Measurements from ENCODE around the gene ST7L. TPM values are rescaled to one million over a fixed set of nuclear protein-coding genes. Genes with fewer than 3 reads are reported as not detected.
A peak's percentile ranks its signal among the peaks of the same experiment; 100 is the strongest.
"Not testable (repeated sequence)": the region's sequence is repeated elsewhere in the genome, so short reads cannot be mapped to it uniquely, and the experiment has no call there.

ST7L gene
- total RNA-seq (2014; rRNA removed; shearing (Covaris generic)), result 32.7 and 49.6 TPM in 2 replicates

GRCh38 chr1:112618721-112619517, at the start of gene ST7L:
ST7L (minus strand) TSS chr1:112619141; CDS start chr1:112619113, 28 bp downstream.
- DNase-seq (ENCODE audit: low read depth), result peak; percentile 83

GRCh38 chr1:112666946-112667345, 48.0 kb upstream of the ST7L start:
- DNase-seq (ENCODE audit: low read depth), result no peak

DNA sequence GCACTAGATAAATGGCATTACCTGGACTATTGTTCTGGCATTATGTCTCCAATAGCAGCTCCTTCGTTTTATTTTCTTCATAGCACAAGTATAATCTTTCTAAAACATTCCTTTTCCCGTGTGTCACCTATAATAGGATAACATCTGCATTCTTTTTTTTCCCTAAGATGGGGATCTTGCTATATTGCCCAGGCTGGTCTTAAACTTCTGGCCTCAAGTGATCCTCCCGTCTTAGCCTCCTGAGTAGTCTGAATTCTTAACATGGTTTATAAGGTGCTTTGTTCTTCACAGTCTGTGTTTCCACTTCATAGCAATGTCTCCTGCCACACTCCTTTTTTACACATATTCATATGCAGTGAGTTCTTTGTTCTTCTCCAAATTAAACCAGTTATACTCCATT, 46.9 kb upstream of the ST7L start:
- no peak for DNase-seq (ENCODE audit: low read depth)

GRCh38 chr1:112651205-112651604, 32.3 kb upstream of the ST7L start:
- DNase-seq (ENCODE audit: low read depth), result no peak

DNA sequence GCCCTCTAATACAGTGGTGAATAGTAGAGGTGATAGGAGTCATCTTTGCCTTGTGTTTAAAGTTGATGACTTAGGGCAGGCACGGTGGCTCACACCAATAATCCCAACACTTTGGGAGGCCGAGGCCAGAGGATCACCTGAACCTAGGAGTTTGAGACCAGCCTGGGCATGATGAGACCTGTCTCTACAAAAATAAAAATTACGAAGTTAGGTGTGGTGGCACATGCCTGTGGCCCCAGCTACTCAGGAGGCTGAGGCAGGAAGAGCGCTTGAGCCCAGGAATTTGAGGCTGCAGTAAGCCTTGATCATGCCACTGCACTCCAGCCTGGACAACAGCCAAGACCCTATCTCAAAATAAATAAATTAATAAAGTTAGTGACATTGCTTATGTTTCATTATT, 27.3 kb upstream of the ST7L start:
- DNase-seq (ENCODE audit: low read depth), result no peak

- DNase-seq (ENCODE audit: low read depth), result no peak
These were observed 24.1 kb upstream of the ST7L start for GRCh38 chr1:112643080-112643479.

GRCh38 chr1:112640437-112640836, 21.5 kb upstream of the ST7L start:
- not testable (repeated sequence) for DNase-seq (ENCODE audit: low read depth)

DNA sequence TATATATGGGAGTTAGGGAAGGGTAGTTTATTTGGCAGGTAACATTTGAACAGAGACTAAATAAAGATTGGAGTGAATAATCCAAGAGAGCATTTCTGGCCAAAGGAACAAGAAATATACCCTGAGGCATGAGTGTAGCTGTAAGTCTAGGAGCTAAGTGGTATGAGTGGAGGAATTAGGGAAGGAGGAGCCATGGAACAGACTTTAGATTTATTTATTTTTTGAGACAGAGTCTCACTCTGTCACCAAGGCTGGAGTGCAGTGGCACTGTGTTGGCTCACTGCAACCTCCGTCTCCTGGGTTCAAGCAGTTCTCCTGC, 19.1 kb upstream of the ST7L start:
- DNase-seq (ENCODE audit: low read depth), result peak; percentile 74

DNA sequence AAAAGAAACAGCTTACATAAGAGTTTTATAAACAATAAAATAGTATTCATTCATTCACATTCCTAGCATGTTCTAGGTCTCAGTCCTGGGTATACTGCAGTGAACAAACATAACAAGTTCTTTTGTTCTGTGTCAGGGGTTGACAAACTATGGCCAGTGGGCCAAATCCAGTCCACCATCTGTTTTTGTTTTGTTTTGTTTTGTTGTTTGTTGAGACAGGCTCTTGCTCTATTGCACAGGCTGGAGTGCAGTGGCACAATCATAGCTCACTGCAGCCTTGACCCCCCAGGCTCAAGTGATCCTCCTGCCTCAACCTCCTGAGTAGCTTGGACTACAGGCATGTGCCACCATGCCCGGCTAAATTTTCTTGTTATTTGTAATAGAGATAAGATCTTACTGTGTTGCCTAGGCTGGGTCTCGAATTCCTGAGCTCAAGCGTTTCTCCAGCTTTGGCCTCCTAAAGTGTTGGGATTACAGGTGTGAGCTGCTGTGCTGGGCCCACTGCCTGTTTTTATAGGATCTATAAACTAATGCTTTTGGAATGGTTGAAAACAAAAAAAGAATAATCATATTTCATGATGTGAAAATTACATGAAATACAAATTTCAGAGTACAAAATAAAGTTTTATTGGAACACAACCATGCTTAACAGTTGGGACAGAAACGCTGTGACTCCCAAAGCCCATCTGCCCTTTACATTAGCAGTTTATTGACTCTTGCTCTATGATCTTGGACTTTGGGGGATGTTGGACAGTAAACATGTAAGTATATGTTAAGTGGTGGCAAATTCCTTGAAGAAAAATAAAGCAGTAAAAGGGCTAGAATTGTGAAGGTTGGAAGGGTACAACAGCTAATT, 18.5 kb upstream of the ST7L start:
- peak; percentile 39 for DNase-seq (ENCODE audit: low read depth)

- no peak for DNase-seq (ENCODE audit: low read depth)
These were observed 17.8 kb upstream of the ST7L start for GRCh38 chr1:112636597-112637253.

DNA sequence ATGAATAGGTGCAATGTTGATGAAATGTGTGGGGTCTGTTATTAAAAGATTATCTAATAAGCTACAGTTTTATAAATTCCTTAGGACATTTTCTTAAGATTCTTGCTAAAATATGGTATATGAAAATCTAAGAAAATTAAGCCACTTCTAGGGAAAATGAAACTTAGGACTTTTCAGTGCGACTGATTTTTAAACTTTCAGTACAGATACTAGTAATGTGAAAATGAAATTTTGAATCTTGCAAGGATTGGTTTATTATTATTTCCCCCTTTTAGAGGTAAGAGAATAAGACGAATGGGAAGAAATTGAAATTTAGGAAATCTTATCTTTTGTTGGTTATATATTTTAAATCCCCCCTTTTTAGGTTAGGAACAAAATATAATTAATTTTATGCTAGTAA, 17.1 kb upstream of the ST7L start:
- DNase-seq (ENCODE audit: low read depth), result no peak

DNA sequence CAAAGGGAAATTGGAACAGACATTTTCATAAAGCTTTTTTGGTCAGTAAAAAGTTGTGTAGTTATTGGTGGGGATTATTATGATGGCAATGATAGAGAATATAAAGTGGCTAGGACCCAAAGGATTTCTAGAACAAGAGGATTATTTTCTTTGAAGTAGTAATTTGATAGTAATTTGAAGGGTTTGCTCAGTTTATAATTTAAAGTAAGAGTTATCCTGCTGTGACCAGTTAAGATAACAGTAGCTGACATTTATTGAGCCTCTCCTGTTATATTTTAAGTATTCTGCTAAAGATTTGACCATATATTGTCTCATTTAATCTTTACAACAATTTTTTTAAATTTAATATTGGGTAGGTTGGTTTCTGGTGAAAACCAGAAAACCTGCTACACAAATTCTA, 15.4 kb upstream of the ST7L start:
- no peak for DNase-seq (ENCODE audit: low read depth)

- DNase-seq (ENCODE audit: low read depth), result no peak
These were observed 14.7 kb upstream of the ST7L start for GRCh38 chr1:112633628-112634027.

DNA sequence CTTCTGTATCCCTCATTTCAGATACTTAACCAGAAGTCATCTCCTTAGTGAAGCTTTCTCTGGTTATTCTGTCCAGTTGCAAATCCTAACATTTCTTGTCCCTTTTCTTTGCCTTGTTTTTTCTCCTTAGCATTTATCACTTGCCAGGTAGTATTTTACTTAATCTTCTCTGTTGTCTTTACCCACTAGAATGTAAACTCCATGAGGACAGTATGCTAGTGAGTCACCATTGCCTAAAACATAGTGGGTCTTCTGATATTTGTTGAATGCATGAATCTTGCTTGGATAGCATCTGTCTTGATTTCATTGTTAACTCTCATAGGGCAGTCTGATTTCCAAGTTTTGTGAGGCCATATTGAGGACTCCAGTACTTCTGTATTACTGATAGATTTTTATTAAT, 10.3 kb upstream of the ST7L start:
- no peak for DNase-seq (ENCODE audit: low read depth)

DNA sequence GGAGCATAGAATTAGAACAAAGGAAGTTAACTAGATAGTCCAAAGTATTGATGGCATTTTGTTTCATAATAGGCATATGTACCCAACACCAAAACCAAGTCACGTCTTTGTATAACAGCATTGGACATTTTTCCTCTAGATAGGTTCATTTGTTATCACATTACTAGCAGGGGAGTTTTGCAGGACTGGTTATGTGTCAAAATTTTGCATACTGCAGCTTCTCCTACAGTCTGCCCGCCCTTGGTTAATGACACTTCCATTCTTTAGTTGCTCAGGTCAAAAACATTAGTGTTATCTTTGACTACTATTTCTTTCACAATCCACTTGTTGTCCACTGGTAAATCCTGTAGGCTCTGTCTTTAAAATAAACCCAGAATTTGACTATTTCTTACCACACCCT, 9.6 kb upstream of the ST7L start:
- DNase-seq (ENCODE audit: low read depth), result no peak

GRCh38 chr1:112626887-112627286, 7.9 kb upstream of the ST7L start:
- DNase-seq (ENCODE audit: low read depth), result no peak

DNA sequence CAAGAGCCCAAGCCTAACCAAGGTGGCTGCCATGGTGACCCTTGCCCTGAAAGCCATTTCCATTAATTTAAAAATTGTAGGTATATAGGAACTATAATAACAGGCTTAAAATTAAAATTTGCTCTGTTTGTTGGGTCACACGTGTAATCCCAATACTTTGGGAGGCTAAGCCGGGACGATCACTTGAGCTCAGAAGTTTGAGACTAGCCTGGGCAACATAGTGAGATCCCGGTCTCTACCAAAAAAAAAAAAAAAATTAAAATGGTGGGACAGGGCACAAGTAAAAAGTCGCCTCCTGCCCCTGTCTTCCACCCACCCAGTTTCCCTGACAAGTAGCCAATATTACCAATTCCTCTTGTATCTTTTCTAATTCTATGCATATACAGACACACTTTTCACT, 7.3 kb upstream of the ST7L start:
- no peak for DNase-seq (ENCODE audit: low read depth)

- peak; percentile 64 for DNase-seq (ENCODE audit: low read depth)
These were observed 6.8 kb upstream of the ST7L start for GRCh38 chr1:112625696-112626095.

DNA sequence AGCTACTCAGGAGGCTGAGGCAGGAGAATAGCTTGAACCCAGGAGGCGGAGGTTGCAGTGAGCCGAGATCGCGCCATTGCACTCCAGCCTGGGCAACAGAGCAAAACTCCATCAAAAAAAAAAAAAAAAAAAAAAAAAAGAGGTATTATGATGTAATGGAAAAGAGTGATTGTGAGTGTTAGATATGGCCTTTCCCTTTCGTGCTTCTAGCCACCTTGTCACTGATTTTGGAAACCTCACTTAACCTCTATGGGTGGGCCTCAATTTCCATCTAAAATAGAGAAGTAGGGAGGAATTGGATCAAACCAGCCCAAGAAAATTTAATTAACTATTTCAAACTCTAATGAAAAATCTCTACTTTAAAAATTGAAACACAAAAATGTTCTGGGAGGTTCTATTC, 5.6 kb upstream of the ST7L start:
- not testable (repeated sequence) for DNase-seq (ENCODE audit: low read depth)

DNA sequence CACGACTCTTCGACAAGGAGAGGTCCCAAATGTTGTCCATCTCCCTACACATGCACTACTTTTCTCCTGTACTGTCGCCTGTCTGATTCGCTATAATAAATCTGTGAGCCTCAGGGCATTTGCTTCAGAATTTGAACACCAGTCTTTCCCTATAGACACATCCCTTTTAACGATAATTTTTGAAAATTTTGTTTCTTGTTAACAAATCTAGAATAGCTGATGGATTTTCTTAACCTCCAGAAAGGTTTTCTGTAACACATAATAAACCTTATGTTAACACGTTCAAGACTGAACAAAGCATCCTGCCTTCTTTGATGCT, 1.4 kb upstream of the ST7L start:
- no peak for DNase-seq (ENCODE audit: low read depth)

- DNase-seq (ENCODE audit: low read depth), result peak; percentile 94
These were observed 806 bp upstream of the ST7L start, which contains the start of gene CAPZA1 for GRCh38 chr1:112619518-112620376. CAPZA1 (plus strand) TSS chr1:112619832; CDS start chr1:112619845, 13 bp downstream.
